Lower lobe of right lung (tissue), 2 donors: Measurements from ENCODE around the gene SCARF2. TPM values are rescaled to one million over a fixed set of nuclear protein-coding genes. Genes with fewer than 3 reads are reported as not detected.

ENCODE experiments used
- ATAC-seq, 2 donors: fragments of 200-7000 bp; cut with Tn5 transposase; one replicate each; pipeline ENCODE4 v1.9.1; 2020 to 2022; ENCODE audit warnings: mild to moderate bottlenecking in 2 of 2, moderate library complexity in 2 of 2
- DNase-seq: peaks from one replicate; pipeline ENCODE4 v3.0.0-alpha.2; 2020
- H3K27ac ChIP-seq: fragments of 200-600 bp; one replicate; pipeline ENCODE4 v1.8.0; 2022
- H3K27me3 ChIP-seq: fragments of 200-600 bp; one replicate; pipeline ENCODE4 v1.8.0; 2022; ENCODE audit warnings: low read depth
- H3K36me3 ChIP-seq: fragments of 200-600 bp; one replicate; pipeline ENCODE4 v1.8.0; 2022; ENCODE audit warnings: mild to moderate bottlenecking
- H3K4me1 ChIP-seq: fragments of 200-600 bp; one replicate; pipeline ENCODE4 v1.8.0; 2022
- H3K4me3 ChIP-seq: fragments of 200-600 bp; one replicate; pipeline ENCODE4 v1.8.0; 2022; ENCODE audit warnings: mild to moderate bottlenecking
- H3K9me3 ChIP-seq: fragments of 200-600 bp; one replicate; pipeline ENCODE4 v1.8.0; 2022
- intact Hi-C: fragments of 100-400 bp; cut with DNase I; formaldehyde crosslinking; loops from one replicate; pipeline ENCODE4 v1.11.0; 2022
- total RNA-seq: library from RNA; stranded (reverse); fragmentation: NEBNext Ultra II Directional; extraction: Animal tissue kit (Norgen Biotek cat#: 25700); gene quantifications from one replicate; pipeline ENCODE4 v1.2.1, GENCODE V29; 2021
- TF ChIP-seq, protein P1 (sequence below): fragments of 200-600 bp; IDR thresholded peaks from one replicate; pipeline ENCODE4 v1.8.0; 2022; ENCODE audit warnings: antibody characterized with exemption, mild to moderate bottlenecking
- donor health status: DM: no; HTN: yes; CAD: no; lungs with severe emphysema.

The SCARF2 gene
- total RNA-seq, 1 donor from 2014 or later = 12.6 TPM

DNA sequence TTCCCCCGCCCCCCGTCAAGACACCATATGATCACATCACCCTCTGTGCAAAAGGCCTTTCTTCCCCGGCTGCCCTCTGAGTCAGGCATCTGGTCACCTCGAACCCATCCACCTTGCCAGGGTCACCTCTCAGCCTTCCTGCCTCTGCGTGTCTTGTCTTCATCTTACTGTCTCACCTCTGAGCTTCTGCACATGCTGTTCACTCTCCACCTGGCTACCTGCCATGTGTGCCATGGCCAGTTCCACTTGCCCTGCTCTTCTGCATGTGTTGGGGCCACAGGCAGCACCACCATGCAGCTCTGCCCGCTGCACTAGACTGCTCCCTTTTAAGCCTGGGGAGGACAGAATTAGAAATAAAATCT is 33.9 kb downstream of the SCARF2 start:
- TF ChIP-seq, protein P1, sequence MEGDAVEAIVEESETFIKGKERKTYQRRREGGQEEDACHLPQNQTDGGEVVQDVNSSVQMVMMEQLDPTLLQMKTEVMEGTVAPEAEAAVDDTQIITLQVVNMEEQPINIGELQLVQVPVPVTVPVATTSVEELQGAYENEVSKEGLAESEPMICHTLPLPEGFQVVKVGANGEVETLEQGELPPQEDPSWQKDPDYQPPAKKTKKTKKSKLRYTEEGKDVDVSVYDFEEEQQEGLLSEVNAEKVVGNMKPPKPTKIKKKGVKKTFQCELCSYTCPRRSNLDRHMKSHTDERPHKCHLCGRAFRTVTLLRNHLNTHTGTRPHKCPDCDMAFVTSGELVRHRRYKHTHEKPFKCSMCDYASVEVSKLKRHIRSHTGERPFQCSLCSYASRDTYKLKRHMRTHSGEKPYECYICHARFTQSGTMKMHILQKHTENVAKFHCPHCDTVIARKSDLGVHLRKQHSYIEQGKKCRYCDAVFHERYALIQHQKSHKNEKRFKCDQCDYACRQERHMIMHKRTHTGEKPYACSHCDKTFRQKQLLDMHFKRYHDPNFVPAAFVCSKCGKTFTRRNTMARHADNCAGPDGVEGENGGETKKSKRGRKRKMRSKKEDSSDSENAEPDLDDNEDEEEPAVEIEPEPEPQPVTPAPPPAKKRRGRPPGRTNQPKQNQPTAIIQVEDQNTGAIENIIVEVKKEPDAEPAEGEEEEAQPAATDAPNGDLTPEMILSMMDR = no peak
- Histone ChIP-seq H3K9me3 (no peaks in the 10 kb centered on the region), H3K27me3 (no peaks in the 10 kb centered on the region), H3K4me3 (no peak overlapping the region), H3K36me3 (peaks cover 63% of the 10 kb centered on the region), H3K27ac (no peak overlapping the region), H3K4me1 (no peaks in the 10 kb centered on the region)
- no peak for DNase-seq
- intact Hi-C loops = no loop called here
- no peak for ATAC-seq

DNA sequence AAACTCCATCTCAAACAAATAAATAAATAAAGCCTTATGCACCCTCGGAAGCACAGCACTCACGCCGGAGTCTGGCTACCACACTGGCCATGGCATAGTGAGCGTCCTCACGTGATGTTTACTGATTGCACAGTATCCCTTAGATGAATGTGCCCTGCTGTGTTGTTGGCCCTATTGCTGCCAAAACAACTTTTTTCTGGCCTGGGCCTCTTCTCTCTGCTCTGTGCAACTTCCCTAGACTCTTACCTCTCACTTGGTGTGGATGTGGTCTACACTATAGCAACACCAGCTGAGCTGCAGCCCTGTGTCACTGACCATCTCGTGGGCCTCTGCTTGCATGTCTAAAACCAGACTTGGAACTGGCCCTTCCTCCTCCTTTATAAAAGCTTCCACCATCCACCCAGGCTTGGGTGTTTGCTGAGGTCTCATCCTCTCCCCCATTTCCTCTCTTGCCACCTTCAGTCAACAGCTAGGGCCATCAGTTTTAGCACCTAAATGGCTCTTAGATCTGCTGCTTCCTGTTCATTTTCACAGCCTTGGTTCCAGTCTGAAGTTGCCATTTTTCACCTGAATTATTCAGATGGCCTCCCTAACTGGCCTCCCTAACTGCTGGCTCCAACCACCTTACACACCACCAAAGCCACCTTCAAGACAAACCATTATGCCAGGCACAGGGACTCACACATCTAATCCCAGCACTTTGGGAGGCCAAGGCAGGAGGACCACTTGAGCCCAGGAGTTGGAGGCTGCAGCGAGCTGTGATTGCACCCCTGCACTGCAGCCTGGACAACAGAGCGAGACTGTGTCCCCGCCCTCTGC is 34.5 kb downstream of the SCARF2 start:
- Histone ChIP-seq H3K4me3 (no peak overlapping the region), H3K4me1 (no peaks in the 10 kb centered on the region), H3K27ac (no peak overlapping the region), H3K27me3 (no peaks in the 10 kb centered on the region), H3K9me3 (no peaks in the 10 kb centered on the region), H3K36me3 (peaks cover 63% of the 10 kb centered on the region)
- intact Hi-C loops = no loop called here
- TF ChIP-seq, protein P1 = no peak
- DNase-seq = no peak
- no peak for ATAC-seq

DNA sequence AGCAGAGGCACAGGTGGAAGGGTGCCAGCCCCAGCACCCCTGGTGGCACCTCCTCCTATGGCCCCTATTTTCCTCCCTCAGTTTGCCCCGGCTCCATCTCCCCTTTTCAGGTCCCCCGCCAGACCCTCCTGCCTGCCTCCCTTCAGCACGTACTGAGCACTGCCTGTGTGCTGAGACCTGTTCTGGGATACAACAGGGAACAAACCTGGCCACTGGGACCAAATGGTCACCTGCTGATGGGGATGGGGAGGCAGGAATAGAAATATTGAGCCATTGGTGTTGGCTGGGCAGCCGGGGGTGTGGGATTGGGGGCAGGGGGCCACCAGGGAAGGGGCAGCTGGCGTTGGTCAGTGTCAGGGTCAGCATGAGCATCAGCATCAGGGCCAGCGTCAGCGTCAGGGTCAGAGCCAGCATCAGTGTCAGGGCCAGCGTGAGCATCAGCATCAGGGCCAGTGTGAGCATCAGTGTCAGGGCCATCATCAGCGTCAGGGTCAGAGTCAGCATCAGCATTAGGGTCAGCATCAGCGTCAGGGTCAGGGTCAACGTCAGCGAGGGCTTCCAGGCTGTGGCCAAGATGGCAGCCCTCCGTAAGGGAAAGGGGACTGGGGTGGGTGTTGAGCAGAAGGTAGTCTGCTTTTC is 36.1 kb downstream of the SCARF2 start:
- Histone ChIP-seq H3K4me3 (no peak overlapping the region), H3K27me3 (no peaks in the 10 kb centered on the region), H3K9me3 (no peaks in the 10 kb centered on the region), H3K4me1 (no peaks in the 10 kb centered on the region), H3K27ac (no peak overlapping the region), H3K36me3 (peaks cover 49% of the 10 kb centered on the region)
- intact Hi-C loops = no loop called here
- ATAC-seq = no peak
- no peak for DNase-seq
- TF ChIP-seq, protein P1 = no peak

DNA sequence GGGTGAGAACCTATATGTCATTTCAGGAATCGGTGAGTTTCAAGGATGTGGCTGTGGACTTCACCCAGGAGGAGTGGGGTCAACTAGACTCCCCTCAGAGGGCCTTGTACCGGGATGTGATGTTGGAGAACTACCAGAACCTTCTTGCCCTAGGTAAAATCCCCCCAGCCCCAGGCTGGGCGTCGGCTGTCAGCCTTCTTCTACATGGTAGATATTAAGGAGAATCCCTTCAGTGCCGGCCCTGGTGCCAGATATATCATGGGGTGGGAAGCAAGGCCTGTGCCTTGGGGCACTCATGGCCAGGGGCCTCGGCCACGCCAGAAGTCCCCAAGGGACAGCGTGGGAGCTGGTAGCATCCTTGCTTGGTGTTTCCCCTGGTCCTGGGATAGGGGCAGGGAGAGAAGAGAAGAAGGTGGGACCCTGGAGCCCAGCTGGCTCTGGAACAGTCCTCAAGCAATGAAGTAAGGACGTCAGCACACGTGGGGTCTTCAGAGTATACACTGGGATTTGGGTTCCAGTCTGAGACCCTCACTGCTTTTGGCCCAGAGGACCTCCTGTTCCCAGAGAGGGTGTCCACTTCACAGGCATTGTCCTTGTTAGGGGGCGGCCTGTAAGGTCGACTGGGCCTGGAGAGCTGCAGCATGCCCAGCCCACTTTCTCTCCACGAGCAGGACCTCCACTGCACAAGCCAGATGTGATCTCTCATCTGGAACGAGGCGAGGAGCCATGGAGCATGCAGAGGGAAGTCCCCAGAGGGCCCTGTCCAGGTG is 36.8 kb downstream of the SCARF2 start:
- Histone ChIP-seq H3K4me1 (no peaks in the 10 kb centered on the region), H3K27me3 (no peaks in the 10 kb centered on the region), H3K27ac (no peak overlapping the region), H3K36me3 (peaks cover 42% of the 10 kb centered on the region), H3K9me3 (no peaks in the 10 kb centered on the region), H3K4me3 (no peak overlapping the region)
- ATAC-seq (no peak), DNase-seq (no peak)
- TF ChIP-seq, protein P1 = no peak
- intact Hi-C loops = no loop called here

DNA sequence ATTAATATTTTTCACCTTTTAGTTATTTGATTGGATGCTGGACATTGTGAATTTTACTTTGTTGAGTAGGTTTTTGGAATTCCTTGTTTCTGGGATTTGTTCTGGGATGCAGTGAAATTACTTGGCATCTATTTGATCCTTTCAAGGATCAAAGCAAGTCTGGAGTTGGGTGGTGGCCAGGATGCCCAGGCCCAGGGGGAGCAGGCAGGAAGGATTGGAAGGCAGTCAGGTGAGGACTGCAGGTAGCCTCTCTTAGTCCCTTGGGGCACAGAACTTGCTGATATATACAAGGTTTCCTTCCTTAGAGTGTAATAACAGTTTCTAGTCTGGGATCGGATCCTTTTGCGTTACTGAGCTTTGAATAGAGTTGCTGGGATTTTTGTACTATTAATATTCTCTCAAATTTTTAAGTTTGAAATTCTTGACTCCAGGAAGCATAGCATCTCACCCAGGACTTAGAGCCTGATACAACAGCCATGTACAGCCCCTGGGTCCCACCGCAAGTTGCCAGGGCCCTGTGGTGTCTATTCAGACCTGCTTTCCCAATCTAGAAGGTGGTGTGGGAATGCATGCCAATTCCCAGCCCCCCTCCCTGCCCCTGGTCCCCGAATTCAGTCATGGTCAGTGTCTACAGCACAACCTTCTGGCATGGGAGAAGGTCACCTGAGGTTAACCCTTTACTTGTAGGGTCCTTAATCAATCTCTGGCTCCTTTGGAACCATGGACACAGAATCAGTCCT is 37.6 kb downstream of the SCARF2 start:
- ATAC-seq (no peak), DNase-seq (no peak)
- Histone ChIP-seq H3K27ac (no peak overlapping the region), H3K4me3 (no peak overlapping the region), H3K27me3 (no peaks in the 10 kb centered on the region), H3K36me3 (peaks cover 34% of the 10 kb centered on the region), H3K4me1 (peaks cover 7% of the 10 kb centered on the region), H3K9me3 (no peaks in the 10 kb centered on the region)
- intact Hi-C loops = no loop called here
- TF ChIP-seq, protein P1 = no peak
